Transverse colon (tissue), 4 donors: ENCODE results near the gene THUMPD2. TPM values are rescaled to one million over a fixed set of nuclear protein-coding genes. Genes with fewer than 3 reads are reported as not detected.
"Not testable (repeated sequence)": the region's sequence is repeated elsewhere in the genome, so short reads cannot be mapped to it uniquely, and the experiment has no call there.

Source experiments
- DNase-seq: peaks from one replicate; pipeline ENCODE4 v3.0.0-alpha.2; 2019
- H3K27ac ChIP-seq, 4 donors: fragments of 200-600 bp; sonication (generic); 2 replicates each; pipeline ENCODE4 v1.5.1; 2016 to 2018; ENCODE audit warnings: inconsistent platforms in 4 of 4
- H3K27me3 ChIP-seq: fragments of 200-600 bp; sonication (generic); 2 replicates; pipeline ENCODE4 v1.5.1; 2017; ENCODE audit warnings: inconsistent platforms
- H3K36me3 ChIP-seq, 4 donors: fragments of 200-600 bp; sonication (generic); 2 replicates each; pipeline ENCODE4 v1.5.1; 2017 to 2019; ENCODE audit warnings: inconsistent platforms in 4 of 4
- H3K4me1 ChIP-seq, 4 donors: fragments of 200-600 bp; sonication (generic); 2 replicates each; pipeline ENCODE4 v1.5.1; 2017 to 2020; ENCODE audit warnings: inconsistent platforms in 4 of 4
- H3K4me3 ChIP-seq, 4 donors: fragments of 200-600 bp; sonication (generic); 1 replicate in 1 of 4; 2 replicates in 3 of 4; pipeline versions ENCODE4 v1.5.1 to v1.6.1; 2017 to 2019; ENCODE audit warnings: inconsistent platforms in 4 of 4
- H3K9me3 ChIP-seq, 2 donors: fragments of 200-600 bp; sonication (generic); 2 replicates each; pipeline ENCODE4 v1.5.1; 2017 to 2019; ENCODE audit warnings: inconsistent platforms in 2 of 2
- CTCF ChIP-seq, 5 experiments: fragments of 200-600 bp in 3 of 5; fragments of 450-650 bp in 2 of 5; sonication (generic) in 3 of 5; IDR thresholded peaks; 1 replicate in 2 of 5; 2 replicates in 3 of 5; pipeline ENCODE4 v1.5.1; 2016 to 2017; ENCODE audit warnings: antibody characterized with exemption in 5 of 5, inconsistent platforms in 3 of 5, mild to moderate bottlenecking in 2 of 5, moderate library complexity in 1 of 5
- EP300 ChIP-seq: sonication (generic); formaldehyde crosslinking; IDR thresholded peaks from one replicate; pipeline ENCODE4 v1.6.1; 2017; ENCODE audit warnings: antibody characterized with exemption, low read depth
- POLR2A ChIP-seq: fragments of 450-650 bp; IDR thresholded peaks from one replicate; pipeline ENCODE4 v1.6.1; 2016; ENCODE audit warnings: antibody characterized with exemption, mild to moderate bottlenecking, moderate library complexity
- POLR2AphosphoS5 ChIP-seq, 3 donors: sonication (generic); formaldehyde crosslinking; IDR thresholded peaks; one replicate each; pipeline ENCODE4 v1.6.1; 2016; ENCODE audit warnings: antibody characterized with exemption in 3 of 3
- WGBS, 2 donors: methylation state at CpG; one replicate each; pipeline ENCODE4 v1.1.5; 2018; ENCODE audit warnings: low coverage in 1 of 2; 5-methylcytosine and 5-hydroxymethylcytosine counted together
- in situ Hi-C, 4 donors: fragments of 200-750 bp; cut with MboI; loops; one replicate each; pipeline versions ENCODE4 v1.15.0 to v1.15.1; 2017; ENCODE audit warnings: low sequenced_read_pairs in 3 of 4, low pct_ligation_motif_present in 1 of 4, low pct_unique_long_range_greater_than_20kb in 1 of 4
- intact Hi-C: fragments of 100-400 bp; cut with DNase I; formaldehyde crosslinking; loops from one replicate; pipeline ENCODE4 v1.15.1; 2023; ENCODE audit warnings: low total_unique reads
- total RNA-seq, 4 donors: library from RNA; depleted of rRNA; stranded (reverse); fragments of >200 nt; gene quantifications; one replicate each; pipeline ENCODE4 v1.1.0, GENCODE V29; 2016

Gene THUMPD2
- total RNA-seq, 4 donors from 2014 or later = 5.2 to 21.1 (median 9.7) TPM

- Histone ChIP-seq H3K27ac (no peak overlapping the region), H3K4me3 (no peak overlapping the region), H3K4me1 (no peaks in the 10 kb centered on the region), H3K36me3 (no peaks in the 10 kb centered on the region), H3K27me3 (no peaks in the 10 kb centered on the region), H3K9me3 (peaks cover 12 to 16% of the 10 kb centered on the region in 2 donors)
- in situ Hi-C loops = no loop called here
- no peak for DNase-seq
- intact Hi-C loops = loop anchor here (10.0 kb wide), 1 partner anchor 1939 kb away; no protein-coding TSS in a partner anchor
- TF ChIP-seq EP300 (no peak), CTCF (IDR thresholded peaks at IDR 0.05) (no peak), POLR2AphosphoS5 (IDR thresholded peaks at IDR 0.05) (no peak), POLR2A (no peak)
- WGBS, 2 donors = 78 to 81% methylated on average over 2 to 4 of the region's 4 CpGs
Measured at GRCh38 chr2:39805936-39806608, 27.0 kb upstream of the THUMPD2 start.

GRCh38 chr2:39803839-39804238, 24.8 kb upstream of the THUMPD2 start:
- WGBS, 2 donors = 75 to 90% methylated on average over 1 of the region's 1 CpG
- TF ChIP-seq CTCF (IDR thresholded peaks at IDR 0.05) = no peak
- no peak for TF ChIP-seq POLR2AphosphoS5 (IDR thresholded peaks at IDR 0.05)
- TF ChIP-seq EP300 = no peak
- no peak for TF ChIP-seq POLR2A
- Histone ChIP-seq H3K4me1 (no peaks in the 10 kb centered on the region), H3K27ac (no peak overlapping the region), H3K4me3 (no peak overlapping the region), H3K9me3 (peaks cover 12 to 16% of the 10 kb centered on the region in 2 donors), H3K27me3 (no peaks in the 10 kb centered on the region), H3K36me3 (no peaks in the 10 kb centered on the region)
- intact Hi-C loops = loop anchor here (10.0 kb wide), 1 partner anchor 1941 kb away; no protein-coding TSS in a partner anchor
- in situ Hi-C loops = no loop called here
- DNase-seq = no peak

GRCh38 chr2:39800752-39801151, 21.7 kb upstream of the THUMPD2 start:
- DNase-seq = no peak
- WGBS, 2 donors = 80 to 94% methylated on average over 4 of the region's 4 CpGs

GRCh38 chr2:39796134-39796533, 17.1 kb upstream of the THUMPD2 start:
- in situ Hi-C loops = no loop called here
- TF ChIP-seq POLR2A = no peak
- no peak for TF ChIP-seq CTCF (IDR thresholded peaks at IDR 0.05)
- TF ChIP-seq EP300 = no peak
- TF ChIP-seq POLR2AphosphoS5 (IDR thresholded peaks at IDR 0.05) = no peak
- 89 to 93% methylated on average over 1 of the region's 1 CpG for WGBS, 2 donors

More at GRCh38 chr2:39800752-39801151, 21.7 kb upstream of the THUMPD2 start:
- Histone ChIP-seq H3K4me3 (no peak overlapping the region), H3K36me3 (no peaks in the 10 kb centered on the region), H3K4me1 (no peaks in the 10 kb centered on the region), H3K27ac (no peak overlapping the region), H3K9me3 (peaks cover 12 to 16% of the 10 kb centered on the region in 2 donors), H3K27me3 (no peaks in the 10 kb centered on the region)
- TF ChIP-seq EP300 (no peak), POLR2A (no peak), CTCF (IDR thresholded peaks at IDR 0.05) (no peak), POLR2AphosphoS5 (IDR thresholded peaks at IDR 0.05) (no peak)
- intact Hi-C loops = loop anchor here (10.0 kb wide), 1 partner anchor 1944 kb away; no protein-coding TSS in a partner anchor
- in situ Hi-C loops = no loop called here

GRCh38 chr2:39790216-39790818, 11.3 kb upstream of the THUMPD2 start:
- H3K4me1 ChIP-seq, H3K9me3 ChIP-seq, DNase-seq, H3K36me3 ChIP-seq, in situ Hi-C loops, H3K27me3 ChIP-seq, intact Hi-C loops, H3K4me3 ChIP-seq, H3K27ac ChIP-seq: not testable (repeated sequence)
- WGBS, 2 donors = 93 to 95% methylated on average over 9 to 12 of the region's 12 CpGs

More at GRCh38 chr2:39796134-39796533, 17.1 kb upstream of the THUMPD2 start:
- Histone ChIP-seq H3K27me3 (no peaks in the 10 kb centered on the region), H3K9me3 (no peaks in the 10 kb centered on the region), H3K27ac (no peak overlapping the region), H3K36me3 (no peaks in the 10 kb centered on the region), H3K4me3 (no peak overlapping the region), H3K4me1 (no peaks in the 10 kb centered on the region)
- intact Hi-C loops = no loop called here
- DNase-seq = no peak
